Measurements from ENCODE around the gene HOOK2.
A peak's percentile ranks its signal among the peaks of the same experiment; 100 is the strongest.

Gene HOOK2

GRCh38 chr19:12757544-12758274 lies 17.6 kb downstream of the HOOK2 start:
- no peak overlapping the region for H3K4me2 ChIP-seq (ENCODE audit: low read depth, low read length, poor library complexity, severe bottlenecking)
- H3K4me3 ChIP-seq (ENCODE audit: low read length, poor library complexity, severe bottlenecking), result no peak overlapping the region
- H3K9me3 ChIP-seq (ENCODE audit: insufficient read depth, low read depth, low read length), result no peaks in the 10 kb centered on the region
- H4K20me1 ChIP-seq (ENCODE audit: insufficient read depth, low read length, poor library complexity, severe bottlenecking), result no peaks in the 10 kb centered on the region
- no peaks in the 10 kb centered on the region for H3K4me1 ChIP-seq (ENCODE audit: insufficient read depth, low read length, poor library complexity, severe bottlenecking)
- no peak overlapping the region for H3K9ac ChIP-seq (ENCODE audit: low read depth, low read length, poor library complexity, severe bottlenecking)
- H3F3A ChIP-seq (ENCODE audit: low read depth), result no peaks in the 10 kb centered on the region
- no peaks in the 10 kb centered on the region for H3K36me3 ChIP-seq (ENCODE audit: insufficient read depth, low read length)
- no peaks in the 10 kb centered on the region for H3K79me2 ChIP-seq (ENCODE audit: insufficient read depth, low read length)
- TF ChIP-seq EZH2phosphoT487 (IDR thresholded peaks at IDR 0.05; ENCODE audit: borderline replicate concordance) (no peak), CTCF (conservative IDR thresholded peaks at IDR 0.05; ENCODE audit: low read length) (peak; percentile 57)
- no peaks in the 10 kb centered on the region for H3K9me2 ChIP-seq (replicated peaks; ENCODE audit: low read depth, low read length)
- H3K27me3 ChIP-seq (ENCODE audit: insufficient read depth, low read length, poor library complexity, severe bottlenecking), result no peaks in the 10 kb centered on the region
- H2AFZ ChIP-seq (ENCODE audit: low read length), result no peak overlapping the region; the same call in 1 of the 2 replicates

GRCh38 chr19:12756150-12756883 lies 19.0 kb downstream of the HOOK2 start:
- no peak overlapping the region for H3K4me2 ChIP-seq (ENCODE audit: low read depth, low read length, poor library complexity, severe bottlenecking)
- no peak overlapping the region for H3K9ac ChIP-seq (ENCODE audit: low read depth, low read length, poor library complexity, severe bottlenecking)
- H3K9me3 ChIP-seq (ENCODE audit: insufficient read depth, low read depth, low read length), result no peaks in the 10 kb centered on the region
- H3K4me1 ChIP-seq (ENCODE audit: insufficient read depth, low read length, poor library complexity, severe bottlenecking), result no peaks in the 10 kb centered on the region
- no peaks in the 10 kb centered on the region for H4K20me1 ChIP-seq (ENCODE audit: insufficient read depth, low read length, poor library complexity, severe bottlenecking)
- H3K4me3 ChIP-seq (ENCODE audit: low read length, poor library complexity, severe bottlenecking), result no peak overlapping the region
- H3K9me2 ChIP-seq (replicated peaks; ENCODE audit: low read depth, low read length), result no peaks in the 10 kb centered on the region
- H2AFZ ChIP-seq (ENCODE audit: low read length), result no peak overlapping the region
- no peaks in the 10 kb centered on the region for H3K79me2 ChIP-seq (ENCODE audit: insufficient read depth, low read length)
- TF ChIP-seq CTCF (conservative IDR thresholded peaks at IDR 0.05; ENCODE audit: low read length) (no peak), EZH2phosphoT487 (IDR thresholded peaks at IDR 0.05; ENCODE audit: borderline replicate concordance) (no peak)
- H3K36me3 ChIP-seq (ENCODE audit: insufficient read depth, low read length), result no peaks in the 10 kb centered on the region
- H3K27me3 ChIP-seq (ENCODE audit: insufficient read depth, low read length, poor library complexity, severe bottlenecking), result no peaks in the 10 kb centered on the region
- H3F3A ChIP-seq (ENCODE audit: low read depth), result no peaks in the 10 kb centered on the region

- H3K79me2 ChIP-seq (ENCODE audit: insufficient read depth, low read length), result no peaks in the 10 kb centered on the region
- H3K9me2 ChIP-seq (replicated peaks; ENCODE audit: low read depth, low read length), result no peaks in the 10 kb centered on the region
- H3K36me3 ChIP-seq (ENCODE audit: insufficient read depth, low read length), result no peaks in the 10 kb centered on the region
- no peaks in the 10 kb centered on the region for H3K9me3 ChIP-seq (ENCODE audit: insufficient read depth, low read depth, low read length)
- no peak overlapping the region for H3K4me3 ChIP-seq (ENCODE audit: low read length, poor library complexity, severe bottlenecking)
- H2AFZ ChIP-seq (ENCODE audit: low read length), result no peak overlapping the region
- no peaks in the 10 kb centered on the region for H3K4me1 ChIP-seq (ENCODE audit: insufficient read depth, low read length, poor library complexity, severe bottlenecking)
- no peak overlapping the region for H3K4me2 ChIP-seq (ENCODE audit: low read depth, low read length, poor library complexity, severe bottlenecking)
- TF ChIP-seq CTCF (conservative IDR thresholded peaks at IDR 0.05; ENCODE audit: low read length) (no peak), EZH2phosphoT487 (IDR thresholded peaks at IDR 0.05; ENCODE audit: borderline replicate concordance) (no peak)
- no peaks in the 10 kb centered on the region for H3K27me3 ChIP-seq (ENCODE audit: insufficient read depth, low read length, poor library complexity, severe bottlenecking)
- H4K20me1 ChIP-seq (ENCODE audit: insufficient read depth, low read length, poor library complexity, severe bottlenecking), result no peaks in the 10 kb centered on the region
- no peaks in the 10 kb centered on the region for H3F3A ChIP-seq (ENCODE audit: low read depth)
- no peak overlapping the region for H3K9ac ChIP-seq (ENCODE audit: low read depth, low read length, poor library complexity, severe bottlenecking)
These were observed 20.7 kb downstream of the HOOK2 start for GRCh38 chr19:12754465-12755196.
